K562 (cell line): ENCODE data around the gene ANXA8.
"Not testable (repeated sequence)": the region's sequence is repeated elsewhere in the genome, so short reads cannot be mapped to it uniquely, and the experiment has no call there.

Experiments
- CBX5 ChIP-seq: IDR thresholded peaks from 2 replicates; pipeline ENCODE4 v1.6.1; 2014; ENCODE audit warnings: low read depth, borderline replicate concordance
- CHD1 ChIP-seq: fragments of 200-600 bp; sonication (generic); IDR thresholded peaks from one replicate; pipeline ENCODE4 v1.6.1; 2012; ENCODE audit warnings: mild to moderate bottlenecking, moderate library complexity, low read length, inconsistent platforms
- RBFOX2 ChIP-seq: fragments of 200-400 bp; formaldehyde crosslinking; IDR thresholded peaks from 2 replicates; pipeline ENCODE4 v1.6.1; 2017; ENCODE audit warnings: low read depth, mild to moderate bottlenecking, low read length, moderate library complexity
- ZNF512 ChIP-seq: IDR thresholded peaks from 2 replicates; pipeline ENCODE4 v1.6.1; 2016; ENCODE audit warnings: missing genetic modification characterization, missing compliant biosample characterization
- TF ChIP-seq, protein P1 (sequence below): sonication (generic); formaldehyde crosslinking; IDR thresholded peaks from 2 replicates; pipeline ENCODE4 v1.8.0; 2022; ENCODE audit warnings: missing genetic modification reagents, mild to moderate bottlenecking, moderate library complexity, borderline replicate concordance

DNA sequence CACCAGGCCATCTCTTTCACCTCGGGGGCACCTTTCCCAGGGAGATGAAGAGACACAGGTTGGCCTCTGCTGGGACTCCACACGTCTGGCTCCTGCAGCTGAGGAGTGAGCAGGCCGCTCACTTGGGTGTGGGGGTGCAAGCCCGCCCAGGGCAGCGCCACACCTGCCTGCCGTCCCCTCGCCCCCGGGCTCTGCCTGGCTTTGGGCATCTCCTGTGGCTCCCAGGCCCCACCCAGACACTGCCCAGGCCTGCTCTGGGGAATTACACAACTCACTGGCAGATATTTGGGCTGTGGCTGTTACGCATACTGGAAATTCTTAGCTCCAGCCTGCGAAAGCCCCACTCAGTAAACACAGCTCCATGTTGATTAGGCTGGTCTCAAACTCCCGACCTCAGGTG is at the start of gene ANXA8:
- TF ChIP-seq CBX5, RBFOX2, CHD1, ZNF512: not testable (repeated sequence)
- TF ChIP-seq, protein P1, sequence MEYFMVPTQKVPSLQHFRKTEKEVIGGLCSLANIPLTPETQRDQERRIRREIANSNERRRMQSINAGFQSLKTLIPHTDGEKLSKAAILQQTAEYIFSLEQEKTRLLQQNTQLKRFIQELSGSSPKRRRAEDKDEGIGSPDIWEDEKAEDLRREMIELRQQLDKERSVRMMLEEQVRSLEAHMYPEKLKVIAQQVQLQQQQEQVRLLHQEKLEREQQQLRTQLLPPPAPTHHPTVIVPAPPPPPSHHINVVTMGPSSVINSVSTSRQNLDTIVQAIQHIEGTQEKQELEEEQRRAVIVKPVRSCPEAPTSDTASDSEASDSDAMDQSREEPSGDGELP = not testable (repeated sequence)
